Stimulated activated CD8-positive, alpha-beta memory T cell treated with anti-CD3 and anti-CD28 coated beads, Interleukin-12 subunit alpha, Interleukin-12 subunit beta, amount 100 ng/mL, for 24 hours (primary cell): ENCODE data around the gene CCDC13.

ENCODE experiments used
- DNase-seq: peaks from one replicate; pipeline ENCODE4 v3.0.0-alpha.2; 2020; ENCODE audit errors: extremely low read depth

Gene CCDC13

DNA sequence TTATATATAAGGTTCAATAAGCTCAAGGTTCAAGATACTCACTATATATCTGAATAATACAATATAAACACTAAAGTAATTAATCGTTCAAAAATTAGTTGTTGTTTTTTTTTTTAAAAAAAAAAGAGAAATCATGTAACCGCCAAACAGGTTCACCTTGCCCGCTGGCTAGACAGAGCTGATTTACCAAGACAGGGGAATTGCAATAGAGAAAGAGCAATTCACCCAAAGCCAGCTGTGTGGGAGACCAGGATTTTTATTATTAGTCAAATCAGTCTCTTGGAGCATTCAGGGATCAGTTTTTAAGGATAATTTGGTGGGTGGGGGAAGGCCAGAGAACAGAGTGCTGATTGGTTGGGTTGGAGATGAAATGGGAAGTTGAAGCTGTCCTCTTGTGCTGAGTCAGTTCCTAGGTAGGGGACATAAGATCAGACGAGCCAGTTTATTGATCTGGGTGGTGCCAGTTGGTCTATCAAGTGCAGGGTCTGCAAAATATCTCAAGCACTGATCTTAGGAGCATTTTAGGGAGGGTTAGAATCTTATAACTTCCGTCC, 23.4 kb upstream of the CCDC13 start:
- DNase-seq: no peak

- no peak for DNase-seq
Measured at GRCh38 chr3:42795621-42796181, 22.6 kb upstream of the CCDC13 start.

DNA sequence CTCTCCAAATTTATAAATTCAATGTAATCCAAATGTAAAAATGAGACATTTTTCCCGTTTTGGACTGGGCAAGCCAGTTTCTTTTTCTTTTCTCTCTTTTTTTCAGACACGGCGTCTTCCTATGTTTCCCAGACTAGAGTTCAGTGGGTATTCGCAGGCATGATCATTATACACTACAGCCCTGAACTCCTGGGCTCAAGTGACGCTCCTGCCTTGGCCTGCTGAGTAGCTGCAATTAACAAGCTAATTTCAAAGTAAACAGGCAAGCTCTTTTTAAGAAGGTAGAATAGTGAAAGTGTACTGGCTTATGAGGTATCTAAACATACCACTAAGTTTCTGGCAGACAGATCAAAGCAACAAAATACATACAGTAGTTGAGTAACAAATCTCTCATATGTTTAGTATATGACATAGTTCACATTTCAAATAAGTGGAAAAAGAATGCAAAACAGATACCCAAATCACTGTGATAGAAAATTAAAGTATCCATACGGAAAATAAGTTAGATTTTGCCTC, 17.7 kb upstream of the CCDC13 start:
- DNase-seq: no peak

DNA sequence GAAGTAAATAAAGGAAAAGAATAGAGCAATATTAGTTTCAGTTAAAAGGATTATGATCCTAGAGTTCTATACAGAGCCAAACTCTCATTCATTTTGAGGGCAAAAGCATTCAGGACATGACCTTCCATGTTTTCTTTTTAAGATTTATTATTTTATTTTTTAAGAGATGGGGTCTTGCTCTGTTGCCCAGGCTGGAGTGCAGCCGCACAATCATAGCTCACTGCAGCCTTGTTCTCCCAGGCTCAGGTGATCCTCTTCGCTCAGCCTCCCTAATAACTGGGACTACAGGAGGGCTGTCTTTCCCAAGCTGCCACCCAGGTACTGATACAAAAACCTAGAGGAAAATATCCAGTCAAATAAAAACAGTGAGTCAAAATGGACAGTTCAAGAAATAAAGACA, 13.6 kb upstream of the CCDC13 start:
- no peak for DNase-seq

DNA sequence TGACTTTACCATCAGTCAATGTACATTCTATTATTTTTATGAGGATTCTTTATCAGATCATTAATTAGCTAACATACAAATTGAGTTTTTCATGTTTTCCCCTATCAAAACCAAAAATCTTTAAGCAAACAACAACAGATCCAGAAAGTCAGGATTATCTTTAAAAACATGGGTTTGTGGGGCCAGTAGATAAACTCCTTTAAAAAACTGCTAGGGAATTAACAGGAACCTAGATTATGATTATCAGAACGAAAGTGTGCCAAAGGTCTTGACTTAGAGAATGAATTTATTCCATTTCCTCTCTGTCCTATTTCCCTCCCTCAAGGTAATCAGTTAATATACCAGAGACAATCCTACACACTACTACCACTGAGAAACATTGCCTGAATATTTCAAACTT, 13.2 kb upstream of the CCDC13 start:
- DNase-seq: no peak

DNA sequence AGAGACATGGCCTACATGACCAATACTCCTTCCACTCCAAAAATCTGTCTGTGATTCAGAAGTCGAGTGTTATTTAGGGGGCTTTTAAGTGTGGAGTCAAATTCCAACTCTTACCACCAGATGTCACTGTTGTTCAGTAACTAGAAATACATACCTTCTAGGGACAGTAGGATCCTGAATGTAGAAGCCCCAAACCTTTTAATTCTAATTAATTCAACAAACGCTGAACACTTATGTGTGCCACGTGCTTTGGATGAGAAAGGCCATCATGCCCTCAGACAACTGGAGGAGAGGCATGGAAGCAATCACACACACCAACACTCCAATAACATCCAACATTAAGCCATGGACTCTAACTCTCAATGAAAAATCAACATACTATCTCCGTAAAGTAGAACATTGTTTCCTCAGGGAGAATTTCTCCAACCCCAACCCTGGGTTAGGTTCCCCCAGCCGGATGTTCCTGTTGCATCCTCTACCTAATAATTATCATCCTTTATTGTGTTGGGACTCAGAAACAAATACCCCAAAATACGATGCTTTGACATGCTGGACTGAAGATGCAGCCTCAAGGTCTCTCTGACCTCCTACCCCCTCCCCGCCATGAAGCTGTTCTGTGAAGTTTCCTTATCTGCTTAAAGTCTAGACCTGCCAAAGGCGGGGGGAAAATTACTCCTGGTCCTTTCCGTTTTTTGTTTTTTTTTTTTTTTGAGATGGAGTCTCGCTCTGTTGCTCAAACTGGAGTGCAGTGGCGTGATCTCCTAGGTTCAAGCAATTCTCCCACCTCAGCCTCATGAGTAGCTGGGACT, 8.0 kb upstream of the CCDC13 start:
- no peak for DNase-seq

GRCh38 chr3:42780398-42780797, 7.3 kb upstream of the CCDC13 start:
- DNase-seq: no peak

GRCh38 chr3:42778644-42779043, 5.6 kb upstream of the CCDC13 start:
- DNase-seq: no peak

- DNase-seq: no peak
Measured at GRCh38 chr3:42773409-42773751, 327 bp upstream of the CCDC13 start.

DNA sequence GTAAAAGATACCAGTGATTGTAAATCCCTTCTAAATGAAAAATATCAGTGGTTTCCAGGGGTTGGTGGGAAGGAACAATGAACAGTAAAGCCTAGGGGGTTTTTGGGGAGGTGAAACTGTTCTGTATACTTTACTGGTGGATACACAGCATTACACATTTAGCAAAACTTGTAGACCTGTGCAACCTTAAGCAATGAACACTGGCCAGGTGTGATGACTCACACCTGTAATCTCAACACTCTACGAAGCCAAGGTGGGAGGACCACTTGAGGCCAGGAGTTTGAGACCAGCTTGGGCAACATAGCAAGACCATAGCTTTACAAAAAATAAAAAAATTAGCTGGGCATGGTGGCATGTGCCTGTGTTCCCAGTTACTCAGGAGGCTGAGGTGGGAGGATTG, 1.8 kb downstream of the CCDC13 start:
- no peak for DNase-seq

DNA sequence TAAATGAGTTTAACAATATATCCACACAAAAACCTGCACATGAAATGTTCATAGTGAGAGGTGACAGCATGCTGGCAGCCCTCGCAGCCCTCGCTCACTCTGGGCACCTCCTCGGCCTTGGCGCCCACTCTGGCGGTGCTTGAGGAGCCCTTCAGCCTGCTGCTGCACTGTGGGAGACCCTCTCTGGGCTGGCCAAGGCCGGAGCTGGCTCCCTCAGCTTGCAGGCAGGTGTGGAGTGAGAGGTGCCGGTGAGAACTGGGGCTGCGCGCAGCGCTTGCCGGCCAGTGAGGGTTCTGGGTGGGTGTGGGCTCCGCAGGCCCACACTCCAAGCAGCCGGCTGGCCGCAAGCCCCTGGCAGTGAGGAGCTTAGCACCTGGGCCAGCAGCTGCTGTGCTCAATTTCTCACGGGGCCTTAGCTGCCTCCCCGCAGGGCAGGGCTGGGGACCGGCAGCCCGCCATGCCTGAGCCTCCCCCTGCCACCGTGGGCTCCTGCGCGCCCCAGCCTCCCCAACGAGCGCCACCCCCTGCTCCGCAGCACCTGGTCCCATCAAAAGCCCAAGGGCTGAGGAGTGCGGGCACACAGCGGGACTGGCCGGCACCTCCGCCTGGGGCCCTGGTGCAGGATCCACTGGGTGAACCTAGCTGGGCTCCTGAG, 3.4 kb downstream of the CCDC13 start:
- DNase-seq: no peak

DNA sequence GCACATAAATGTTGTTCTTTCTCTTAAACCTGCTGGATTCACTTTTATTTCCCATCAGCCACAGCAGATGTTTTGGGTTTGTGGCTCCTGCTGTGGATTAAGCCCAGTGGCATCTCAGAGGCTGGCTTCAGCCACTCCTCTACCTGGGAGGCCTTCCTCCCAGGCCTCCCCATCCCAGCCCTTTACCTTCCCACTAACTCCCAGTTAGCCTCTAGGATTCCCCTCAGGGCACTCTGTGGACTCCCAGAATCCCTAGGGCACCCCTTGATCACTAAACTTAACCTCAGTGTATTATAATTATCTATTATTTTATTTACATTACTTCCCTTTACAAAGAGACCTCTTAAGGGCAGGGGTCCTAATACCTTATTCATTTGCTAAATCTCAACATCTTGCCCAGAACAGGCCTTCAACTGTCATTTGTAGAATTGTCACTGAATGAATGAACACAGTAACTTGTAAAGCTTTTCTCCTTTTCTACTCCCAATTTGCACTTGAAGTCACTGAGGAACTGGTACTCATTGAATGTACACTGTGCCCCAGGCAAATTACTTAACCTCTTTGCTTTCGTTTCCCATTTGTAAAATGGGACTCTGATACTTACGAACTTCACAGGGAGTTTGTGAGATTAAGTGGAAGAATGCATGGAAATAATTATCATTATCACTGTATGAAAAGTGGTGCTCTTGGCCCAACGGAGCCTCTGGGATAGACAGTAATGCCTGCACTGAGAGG, 8.3 kb downstream of the CCDC13 start:
- DNase-seq: no peak

DNA sequence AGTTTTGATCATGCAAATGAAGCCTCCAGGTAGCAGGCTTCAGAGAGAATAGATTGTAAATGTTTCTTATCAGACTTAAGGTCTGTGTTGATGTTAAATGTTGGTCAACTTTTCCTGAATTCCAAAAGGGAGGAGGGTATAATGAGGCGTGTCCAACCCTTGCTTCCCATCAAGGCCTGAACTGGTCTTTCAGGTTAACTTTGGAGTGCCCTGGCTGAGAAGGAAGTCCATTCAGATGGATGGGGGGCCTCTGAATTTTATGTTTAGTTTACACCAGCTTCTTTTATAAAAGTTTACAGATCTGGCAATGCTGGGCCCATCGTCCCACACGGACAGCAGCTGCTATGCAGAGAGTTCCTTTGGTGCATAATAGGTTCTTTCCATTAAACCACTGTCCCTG, 8.9 kb downstream of the CCDC13 start:
- DNase-seq: no peak

- no peak for DNase-seq
Measured at GRCh38 chr3:42763021-42763420, 10.0 kb downstream of the CCDC13 start.

DNA sequence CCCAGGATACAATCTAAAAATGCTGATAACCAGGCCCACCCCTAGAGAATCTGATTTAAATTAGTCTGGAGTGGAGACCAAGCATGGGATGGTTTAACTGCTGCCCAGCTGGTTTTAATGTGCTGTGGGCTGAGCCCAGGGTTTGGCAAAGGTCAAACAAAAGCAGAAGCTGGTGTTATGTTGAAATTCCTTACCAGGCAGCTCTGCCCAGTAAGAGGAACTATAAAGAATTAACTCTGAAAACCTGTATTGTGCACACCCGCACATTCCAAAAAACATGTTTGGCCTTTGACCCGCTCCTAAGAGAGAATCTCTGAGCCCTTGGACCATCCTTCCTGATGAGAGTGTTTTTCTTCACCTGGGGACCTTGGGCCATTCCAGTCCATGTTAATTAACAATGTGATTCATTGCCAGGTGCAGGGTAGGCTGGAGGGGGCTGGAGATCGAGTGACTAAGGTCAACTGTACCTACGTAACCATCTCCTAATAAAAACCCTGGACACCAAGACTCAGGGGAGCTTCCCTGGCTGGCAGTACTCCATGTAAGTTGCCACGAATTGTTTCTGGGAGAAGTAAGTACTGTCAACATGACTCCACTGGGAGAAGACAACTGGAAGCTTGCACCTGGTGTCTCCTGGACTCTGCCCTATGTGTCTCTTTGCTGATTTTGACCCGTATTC, 10.9 kb downstream of the CCDC13 start:
- no peak for DNase-seq

- DNase-seq: no peak
Measured at GRCh38 chr3:42758126-42758525, 14.9 kb downstream of the CCDC13 start.

- DNase-seq: no peak
Measured at GRCh38 chr3:42756681-42757213, 16.3 kb downstream of the CCDC13 start.

- no peak for DNase-seq
Measured at GRCh38 chr3:42755681-42756578, 17.1 kb downstream of the CCDC13 start.

DNA sequence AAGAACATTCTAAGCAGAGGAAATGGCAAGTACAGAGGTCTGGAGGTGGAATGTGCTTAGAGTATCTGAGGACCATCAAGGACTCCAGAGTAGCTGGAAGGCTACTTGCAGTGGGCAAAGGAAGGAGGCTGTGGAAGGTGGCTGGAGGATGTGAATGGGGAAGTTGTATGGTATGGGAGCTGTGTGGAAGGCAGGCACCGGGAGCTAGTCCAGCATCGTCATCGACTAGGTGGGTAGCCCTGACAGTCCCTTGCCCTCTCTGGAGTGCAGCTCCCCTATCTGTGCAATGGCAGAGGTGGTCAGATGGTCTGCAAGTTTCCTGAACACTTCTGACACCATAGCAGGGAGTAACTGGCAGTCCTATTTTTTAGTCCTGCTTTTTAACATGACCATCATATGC, 19.3 kb downstream of the CCDC13 start:
- no peak for DNase-seq

DNA sequence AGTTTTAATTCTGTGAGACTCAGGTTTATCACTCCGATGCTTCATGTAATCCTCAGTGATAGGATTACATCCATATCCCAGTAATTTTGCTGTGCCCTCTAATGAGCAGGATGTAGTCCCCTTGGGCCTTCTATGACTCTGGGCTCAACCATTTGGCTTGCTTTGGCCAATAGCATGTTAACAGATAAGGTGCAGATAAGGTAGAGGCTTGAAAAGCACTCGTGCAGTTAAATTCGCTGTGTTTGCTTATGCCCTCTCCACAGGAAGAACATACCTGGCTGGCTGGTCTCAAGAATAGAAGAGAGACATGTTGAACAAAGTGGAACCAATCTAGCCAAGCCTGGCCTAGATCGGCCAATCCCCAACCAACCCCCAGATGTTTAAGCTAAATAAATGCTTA, 20.1 kb downstream of the CCDC13 start:
- DNase-seq: no peak
